Brain microvascular endothelial cell (primary cell): ENCODE data around the gene TIMM10.
"Not testable (repeated sequence)": the region's sequence is repeated elsewhere in the genome, so short reads cannot be mapped to it uniquely, and the experiment has no call there.

Source experiments
- DNase-seq: peaks from one replicate; pipeline ENCODE4 v3.0.0-alpha.2; 2020
- H3K27ac ChIP-seq: fragments of 250-450 bp; sonication (Bioruptor Pico); 2 replicates; pipeline ENCODE4 v1.5.1; 2020; ENCODE audit warnings: mild to moderate bottlenecking, moderate library complexity
- H3K27me3 ChIP-seq: fragments of 250-450 bp; sonication (Bioruptor Pico); replicated peaks from 2 replicates; pipeline ENCODE4 v1.5.1; 2020; ENCODE audit warnings: mild to moderate bottlenecking
- H3K36me3 ChIP-seq: fragments of 250-450 bp; sonication (Bioruptor Pico); replicated peaks from 2 replicates; pipeline ENCODE4 v1.5.1; 2020; ENCODE audit warnings: mild to moderate bottlenecking
- H3K4me3 ChIP-seq: 2 replicates; pipeline ENCODE4 v1.5.1; 2011; ENCODE audit warnings: low read depth, mild to moderate bottlenecking, control low read depth, low read length, moderate library complexity
- CTCF ChIP-seq: IDR thresholded peaks from 2 replicates; pipeline ENCODE4 v1.5.1; 2011; ENCODE audit warnings: low read depth, mild to moderate bottlenecking, moderate library complexity, low read length, control low read depth, inconsistent platforms; ENCODE audit errors: missing control alignments
- in situ Hi-C: cut with HindIII; loops from 2 replicates; pipeline ENCODE4 v1.10.0; 2017; ENCODE audit warnings: low sequenced_read_pairs, low pct_ligation_motif_present

Gene TIMM10

GRCh38 chr11:57539342-57539741 lies 8.8 kb upstream of the TIMM10 start:
- DNase-seq, result no peak
- in situ Hi-C loops, result no loop called here
- Histone ChIP-seq H3K4me3 (no peak overlapping the region), H3K27me3 (no peaks in the 10 kb centered on the region), H3K36me3 (no peaks in the 10 kb centered on the region), H3K27ac (no peak overlapping the region)
- TF ChIP-seq CTCF, result no peak

GRCh38 chr11:57536947-57537619 lies 6.5 kb upstream of the TIMM10 start, which contains the start of gene SMTNL1:
Gene SMTNL1, plus strand, starts transcription at chr11:57537595. Its CDS starts 5,048 bp downstream, at chr11:57542643.
- no peak within 1 kb of the TSS for H3K27ac ChIP-seq
- no peak for TF ChIP-seq CTCF
- no peaks in the 10 kb centered on the region for H3K36me3 ChIP-seq
- in situ Hi-C loops, result no loop called here
- no peaks in the 10 kb centered on the region for H3K27me3 ChIP-seq
- no peak within 1 kb of the TSS for H3K4me3 ChIP-seq
- no peak for DNase-seq

- in situ Hi-C loops, H3K36me3 ChIP-seq, H3K27ac ChIP-seq, H3K27me3 ChIP-seq, H3K4me3 ChIP-seq, DNase-seq: not testable (repeated sequence)
Observed at GRCh38 chr11:57534449-57534848, 3.9 kb upstream of the TIMM10 start.

- in situ Hi-C loops, result no loop called here
- H3K27ac ChIP-seq, result peak overlapping the region; percentile 19
- peak overlapping the region; percentile 94 for H3K4me3 ChIP-seq
- no peaks in the 10 kb centered on the region for H3K27me3 ChIP-seq
- TF ChIP-seq CTCF, result no peak
- no peak for DNase-seq
- peaks cover 4% of the 10 kb centered on the region for H3K36me3 ChIP-seq
Observed at GRCh38 chr11:57530215-57530595, 349 bp downstream of the TIMM10 start.

GRCh38 chr11:57529012-57529411 lies 1.5 kb downstream of the TIMM10 start:
- DNase-seq, result no peak
- no peak overlapping the region for H3K27ac ChIP-seq
- no peaks in the 10 kb centered on the region for H3K27me3 ChIP-seq
- no peak overlapping the region for H3K4me3 ChIP-seq
- in situ Hi-C loops, result no loop called here
- peaks cover 4% of the 10 kb centered on the region for H3K36me3 ChIP-seq
- no peak for TF ChIP-seq CTCF

GRCh38 chr11:57527056-57527631 lies 3.4 kb downstream of the TIMM10 start:
- TF ChIP-seq CTCF, result peak; percentile 91
- DNase-seq, result peak; percentile 63
- Histone ChIP-seq H3K27ac (no peak overlapping the region), H3K36me3 (peaks cover 4% of the 10 kb centered on the region), H3K27me3 (no peaks in the 10 kb centered on the region), H3K4me3 (no peak overlapping the region)
- in situ Hi-C loops, result no loop called here
